Measurements from ENCODE around the gene CEP164.
A peak's percentile ranks its signal among the peaks of the same experiment; 100 is the strongest.

CEP164 gene

DNA sequence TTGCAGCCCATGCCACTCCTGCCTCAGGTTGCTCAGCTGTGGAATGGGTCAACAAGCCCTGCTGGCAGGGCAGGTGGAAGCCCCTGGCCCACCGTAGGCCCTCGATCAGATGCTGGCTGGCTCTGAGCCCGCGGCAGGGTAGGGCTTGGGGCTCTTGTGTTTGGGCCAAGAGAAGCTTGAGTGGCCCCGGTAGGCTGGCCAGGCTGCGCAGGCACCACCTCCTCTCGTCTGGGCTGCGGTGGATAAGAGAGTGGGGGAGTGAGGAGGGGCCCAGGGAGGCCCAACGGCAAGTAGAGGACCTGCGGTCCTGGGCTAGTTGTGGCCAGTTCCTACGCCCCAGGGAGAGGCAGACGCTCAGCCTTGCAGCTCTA is 115.2 kb downstream of the CEP164 start:
- TF ChIP-seq, protein P1, sequence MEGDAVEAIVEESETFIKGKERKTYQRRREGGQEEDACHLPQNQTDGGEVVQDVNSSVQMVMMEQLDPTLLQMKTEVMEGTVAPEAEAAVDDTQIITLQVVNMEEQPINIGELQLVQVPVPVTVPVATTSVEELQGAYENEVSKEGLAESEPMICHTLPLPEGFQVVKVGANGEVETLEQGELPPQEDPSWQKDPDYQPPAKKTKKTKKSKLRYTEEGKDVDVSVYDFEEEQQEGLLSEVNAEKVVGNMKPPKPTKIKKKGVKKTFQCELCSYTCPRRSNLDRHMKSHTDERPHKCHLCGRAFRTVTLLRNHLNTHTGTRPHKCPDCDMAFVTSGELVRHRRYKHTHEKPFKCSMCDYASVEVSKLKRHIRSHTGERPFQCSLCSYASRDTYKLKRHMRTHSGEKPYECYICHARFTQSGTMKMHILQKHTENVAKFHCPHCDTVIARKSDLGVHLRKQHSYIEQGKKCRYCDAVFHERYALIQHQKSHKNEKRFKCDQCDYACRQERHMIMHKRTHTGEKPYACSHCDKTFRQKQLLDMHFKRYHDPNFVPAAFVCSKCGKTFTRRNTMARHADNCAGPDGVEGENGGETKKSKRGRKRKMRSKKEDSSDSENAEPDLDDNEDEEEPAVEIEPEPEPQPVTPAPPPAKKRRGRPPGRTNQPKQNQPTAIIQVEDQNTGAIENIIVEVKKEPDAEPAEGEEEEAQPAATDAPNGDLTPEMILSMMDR (IDR thresholded peaks at IDR 0.05; ENCODE audit: low read depth, low read length), result no peak
- Histone ChIP-seq H3K27ac (no peak overlapping the region), H3K27me3 (ENCODE audit: insufficient read depth, low read depth, severe bottlenecking) (no peaks in the 10 kb centered on the region), H3K4me3 (ENCODE audit: low read depth, low read length) (no peak overlapping the region), H3K9me3 (ENCODE audit: severe bottlenecking) (no peaks in the 10 kb centered on the region), H3K36me3 (no peaks in the 10 kb centered on the region)
- DNase-seq, result no peak

DNA sequence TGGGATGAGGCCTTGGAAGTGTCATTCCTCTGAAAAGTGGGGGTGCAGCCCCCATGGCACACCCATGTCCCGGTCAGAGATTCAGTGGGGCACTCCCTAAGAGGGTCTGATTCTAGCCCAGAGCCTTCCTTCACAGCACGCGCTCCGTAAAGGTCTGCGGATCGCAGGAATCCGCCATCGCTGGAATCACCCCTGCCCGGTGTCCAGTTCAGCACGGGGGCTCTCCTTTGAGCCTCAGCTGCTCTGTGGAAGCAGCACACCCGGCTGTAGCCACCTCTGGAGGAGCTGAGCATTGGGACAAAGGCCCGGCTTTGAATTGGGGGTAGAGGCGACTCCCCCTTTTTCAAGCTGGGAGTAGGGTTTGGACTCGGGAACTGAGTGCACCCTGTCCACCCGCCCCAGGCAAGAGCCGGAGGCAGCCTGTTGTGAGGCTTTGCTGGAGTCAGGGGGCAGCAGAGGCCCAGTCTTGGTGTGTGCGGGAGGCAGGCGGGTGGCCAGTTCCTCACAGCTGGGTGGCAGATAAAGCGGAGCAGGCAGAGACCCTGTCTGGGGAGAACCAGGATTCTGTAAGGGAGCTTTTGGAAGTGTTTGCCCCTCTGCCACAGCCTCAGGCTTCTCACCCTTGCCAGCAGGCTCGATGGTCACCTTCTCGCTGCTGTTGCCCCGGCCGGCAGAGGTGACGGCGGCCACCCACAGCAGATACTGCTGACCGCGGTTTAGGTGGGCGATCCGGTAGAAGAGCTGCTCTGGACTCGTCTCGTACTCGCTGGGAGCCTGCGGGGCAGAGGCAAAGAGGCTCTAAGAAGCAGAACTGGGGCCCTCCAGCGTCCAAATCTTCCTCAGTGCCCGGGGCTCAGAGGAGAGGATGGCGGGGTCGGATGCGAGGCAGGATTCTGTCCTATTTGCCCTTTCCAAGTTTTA is 115.9 kb downstream of the CEP164 start:
- no peaks in the 10 kb centered on the region for H3K27me3 ChIP-seq (ENCODE audit: insufficient read depth, low read depth, severe bottlenecking)
- TF ChIP-seq, protein P1 (IDR thresholded peaks at IDR 0.05; ENCODE audit: low read depth, low read length), result peak; percentile 93
- H3K27ac ChIP-seq, result no peak overlapping the region
- no peaks in the 10 kb centered on the region for H3K36me3 ChIP-seq
- peak; percentile 86 for DNase-seq
- H3K4me3 ChIP-seq (ENCODE audit: low read depth, low read length), result no peak overlapping the region
- H3K9me3 ChIP-seq (ENCODE audit: severe bottlenecking), result no peaks in the 10 kb centered on the region

DNA sequence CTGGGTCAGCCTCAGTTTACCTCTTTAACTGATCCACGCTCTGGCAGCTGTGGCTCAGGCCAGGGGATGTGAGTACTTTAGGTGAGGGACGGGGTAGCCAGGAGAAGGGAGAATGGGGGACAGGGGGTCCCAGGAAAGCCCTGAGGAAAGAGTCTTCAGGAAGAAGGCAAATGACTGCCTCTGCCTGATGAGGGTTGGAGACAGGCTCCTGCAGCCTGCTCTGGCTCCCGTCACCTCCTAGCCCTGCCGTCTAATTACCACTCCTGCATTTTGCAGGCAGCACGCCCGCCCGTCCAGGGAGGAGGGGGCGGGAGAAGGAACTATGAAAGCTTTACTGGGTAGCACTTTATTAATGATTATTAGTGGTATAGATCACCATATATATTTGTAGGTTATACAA is 116.6 kb downstream of the CEP164 start:
- Histone ChIP-seq H3K9me3 (ENCODE audit: severe bottlenecking) (no peaks in the 10 kb centered on the region), H3K4me3 (ENCODE audit: low read depth, low read length) (no peak overlapping the region), H3K36me3 (no peaks in the 10 kb centered on the region), H3K27ac (no peak overlapping the region), H3K27me3 (ENCODE audit: insufficient read depth, low read depth, severe bottlenecking) (no peaks in the 10 kb centered on the region)
- no peak for DNase-seq
- TF ChIP-seq, protein P1 (IDR thresholded peaks at IDR 0.05; ENCODE audit: low read depth, low read length), result no peak

DNA sequence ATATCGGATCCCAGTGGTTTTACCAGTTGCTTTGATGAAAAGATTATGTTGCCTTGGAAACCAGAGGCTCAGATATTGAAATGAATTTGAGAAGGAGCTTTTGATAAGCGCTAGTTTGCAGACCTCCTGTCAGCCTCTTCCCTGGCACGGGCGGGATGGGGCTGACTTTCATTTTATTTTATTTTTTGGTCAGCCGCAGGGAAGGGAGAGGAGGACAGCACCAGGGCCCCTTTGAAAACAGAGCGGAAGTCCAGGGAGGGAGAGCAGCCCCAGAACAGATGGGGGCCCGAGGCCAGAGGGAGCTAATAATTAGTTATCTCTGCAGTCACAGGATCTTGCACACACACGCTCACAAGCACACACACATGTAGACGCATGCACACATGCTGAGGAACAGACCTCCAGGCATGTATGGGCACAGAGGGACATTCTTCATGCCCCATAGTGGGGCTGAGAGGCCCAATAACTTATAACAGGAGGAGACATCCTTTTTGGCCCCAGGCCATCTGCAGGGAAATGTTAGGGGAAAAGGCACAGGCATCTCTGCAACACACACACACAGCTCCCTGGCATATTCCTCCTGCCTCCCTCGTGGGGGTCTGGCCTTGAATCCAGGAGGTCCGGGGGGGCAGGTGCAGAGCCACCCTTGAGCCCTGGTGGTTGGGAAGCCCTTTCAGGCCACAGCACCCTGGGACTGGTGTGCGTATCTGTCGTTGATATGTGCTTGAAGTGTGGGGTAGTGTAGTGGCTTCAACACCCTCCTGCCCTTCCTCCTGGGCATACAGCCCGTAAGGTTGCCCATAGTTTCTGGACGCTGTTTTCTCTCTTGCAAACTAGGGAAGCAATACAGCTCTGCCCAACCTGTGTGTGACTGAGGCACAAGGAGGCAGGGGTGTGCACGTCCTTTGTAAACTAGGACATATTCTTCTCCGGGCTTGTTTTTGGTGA is 117.3 kb downstream of the CEP164 start:
- DNase-seq, result no peak
- H3K27me3 ChIP-seq (ENCODE audit: insufficient read depth, low read depth, severe bottlenecking), result no peaks in the 10 kb centered on the region
- no peaks in the 10 kb centered on the region for H3K36me3 ChIP-seq
- TF ChIP-seq, protein P1 (IDR thresholded peaks at IDR 0.05; ENCODE audit: low read depth, low read length), result no peak
- H3K4me3 ChIP-seq (ENCODE audit: low read depth, low read length), result no peak overlapping the region
- no peaks in the 10 kb centered on the region for H3K9me3 ChIP-seq (ENCODE audit: severe bottlenecking)
- H3K27ac ChIP-seq, result no peak overlapping the region

DNA sequence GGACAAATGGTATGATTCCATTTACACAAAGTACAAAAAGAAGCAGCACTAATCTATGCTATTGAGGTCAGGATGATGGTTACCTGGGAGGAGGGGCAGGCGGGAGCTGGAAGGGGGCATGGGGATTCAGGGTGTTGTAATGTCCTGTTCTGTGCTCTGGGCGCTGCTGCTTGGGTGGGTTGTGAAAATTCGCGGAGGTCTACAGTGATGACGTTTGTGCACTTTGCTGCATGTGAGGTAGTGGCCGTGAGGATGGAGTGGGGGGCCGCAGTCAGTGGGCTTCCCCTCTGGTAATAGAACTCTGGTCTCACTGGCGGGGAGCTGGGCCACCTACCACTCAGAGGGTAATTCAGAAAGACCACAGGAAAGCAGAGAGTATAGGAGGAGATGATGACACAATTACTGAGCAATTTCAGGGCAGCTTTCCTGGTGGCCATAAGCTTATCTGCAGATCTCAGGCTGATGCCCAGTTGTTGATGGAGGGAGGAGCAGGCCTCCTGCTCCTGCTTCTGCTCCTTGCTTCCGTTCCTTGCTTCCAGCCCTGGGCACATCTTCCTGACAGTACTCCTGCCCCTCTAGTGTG is 121.5 kb downstream of the CEP164 start:
- no peaks in the 10 kb centered on the region for H3K27me3 ChIP-seq (ENCODE audit: insufficient read depth, low read depth, severe bottlenecking)
- DNase-seq, result no peak
- H3K4me3 ChIP-seq (ENCODE audit: low read depth, low read length), result no peak overlapping the region
- no peak overlapping the region for H3K27ac ChIP-seq
- peaks cover 4% of the 10 kb centered on the region for H3K9me3 ChIP-seq (ENCODE audit: severe bottlenecking)
- TF ChIP-seq, protein P1 (IDR thresholded peaks at IDR 0.05; ENCODE audit: low read depth, low read length), result no peak
- H3K36me3 ChIP-seq, result no peaks in the 10 kb centered on the region
